Upper lobe of right lung (tissue), 1 donor: ENCODE results near the gene SF1. TPM values are rescaled to one million over a fixed set of nuclear protein-coding genes. Genes with fewer than 3 reads are reported as not detected.

Experiments used
- ATAC-seq: fragments of 200-7000 bp; cut with Tn5 transposase; one replicate; pipeline ENCODE4 v1.9.1; 2020; ENCODE audit warnings: mild to moderate bottlenecking, moderate library complexity
- DNase-seq: peaks from one replicate; pipeline ENCODE4 v3.0.0-alpha.2; 2020
- H3K27ac ChIP-seq: fragments of 200-600 bp; one replicate; pipeline ENCODE4 v1.8.0; 2022
- H3K27me3 ChIP-seq: fragments of 200-600 bp; one replicate; pipeline ENCODE4 v1.8.0; 2022; ENCODE audit warnings: mild to moderate bottlenecking
- H3K36me3 ChIP-seq: fragments of 200-600 bp; one replicate; pipeline ENCODE4 v1.8.0; 2022
- H3K4me1 ChIP-seq: fragments of 200-600 bp; one replicate; pipeline ENCODE4 v1.8.0; 2022
- H3K4me3 ChIP-seq: fragments of 200-600 bp; one replicate; pipeline ENCODE4 v1.8.0; 2022; ENCODE audit warnings: mild to moderate bottlenecking
- H3K9me3 ChIP-seq: fragments of 200-600 bp; one replicate; pipeline ENCODE4 v1.8.0; 2022
- intact Hi-C: fragments of 100-400 bp; cut with DNase I; formaldehyde crosslinking; loops from one replicate; pipeline ENCODE4 v1.11.0; 2022
- total RNA-seq: library from RNA; stranded (reverse); fragmentation: NEBNext Ultra II Directional; extraction: Animal tissue kit (Norgen Biotek cat#: 25700); gene quantifications from one replicate; pipeline ENCODE4 v1.2.1, GENCODE V29; 2021
- TF ChIP-seq, protein P1 (sequence below): fragments of 200-600 bp; IDR thresholded peaks from one replicate; pipeline ENCODE4 v1.8.0; 2022; ENCODE audit warnings: antibody characterized with exemption
- donor health status: DM: no; HTN: yes; CAD: no; lungs with severe emphysema.

SF1 gene
- total RNA-seq, 1 donor from 2014 or later = 294 TPM

DNA sequence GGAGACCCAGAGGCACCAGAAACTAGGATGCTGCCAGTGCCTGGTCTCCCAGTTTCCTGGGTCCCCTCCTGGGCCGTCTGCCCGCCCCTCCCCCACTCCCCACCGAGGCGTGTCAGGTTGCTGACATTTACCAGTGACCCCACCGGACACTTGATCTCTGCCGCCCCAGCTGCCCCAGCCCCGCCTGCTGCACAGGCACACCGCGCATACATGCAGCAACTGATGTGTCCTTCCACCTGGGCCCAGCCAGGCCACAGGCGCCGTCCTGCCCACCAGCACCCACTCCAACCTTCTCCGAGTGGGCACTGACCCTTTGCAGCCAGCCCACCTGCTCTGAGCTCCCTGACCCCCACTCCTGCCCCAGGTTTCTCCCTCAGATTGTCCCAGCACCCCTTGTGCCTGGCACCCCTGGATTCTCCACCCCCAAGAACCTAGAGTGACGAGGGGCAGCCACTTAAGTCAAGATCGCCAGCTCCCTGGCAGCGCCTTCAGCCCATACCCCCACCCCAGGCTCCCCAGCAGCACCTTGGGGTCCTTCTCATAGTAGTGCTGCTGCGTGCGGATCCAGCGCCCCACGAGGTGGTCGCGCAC is 19.1 kb downstream of the SF1 start:
- Histone ChIP-seq H3K27ac (peak overlapping the region; percentile 24), H3K9me3 (no peaks in the 10 kb centered on the region), H3K4me1 (peaks cover 19% of the 10 kb centered on the region), H3K4me3 (peak overlapping the region; percentile 8), H3K27me3 (no peaks in the 10 kb centered on the region), H3K36me3 (peaks cover 20% of the 10 kb centered on the region)
- intact Hi-C loops = no loop called here
- no peak for ATAC-seq
- TF ChIP-seq, protein P1, sequence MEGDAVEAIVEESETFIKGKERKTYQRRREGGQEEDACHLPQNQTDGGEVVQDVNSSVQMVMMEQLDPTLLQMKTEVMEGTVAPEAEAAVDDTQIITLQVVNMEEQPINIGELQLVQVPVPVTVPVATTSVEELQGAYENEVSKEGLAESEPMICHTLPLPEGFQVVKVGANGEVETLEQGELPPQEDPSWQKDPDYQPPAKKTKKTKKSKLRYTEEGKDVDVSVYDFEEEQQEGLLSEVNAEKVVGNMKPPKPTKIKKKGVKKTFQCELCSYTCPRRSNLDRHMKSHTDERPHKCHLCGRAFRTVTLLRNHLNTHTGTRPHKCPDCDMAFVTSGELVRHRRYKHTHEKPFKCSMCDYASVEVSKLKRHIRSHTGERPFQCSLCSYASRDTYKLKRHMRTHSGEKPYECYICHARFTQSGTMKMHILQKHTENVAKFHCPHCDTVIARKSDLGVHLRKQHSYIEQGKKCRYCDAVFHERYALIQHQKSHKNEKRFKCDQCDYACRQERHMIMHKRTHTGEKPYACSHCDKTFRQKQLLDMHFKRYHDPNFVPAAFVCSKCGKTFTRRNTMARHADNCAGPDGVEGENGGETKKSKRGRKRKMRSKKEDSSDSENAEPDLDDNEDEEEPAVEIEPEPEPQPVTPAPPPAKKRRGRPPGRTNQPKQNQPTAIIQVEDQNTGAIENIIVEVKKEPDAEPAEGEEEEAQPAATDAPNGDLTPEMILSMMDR = no peak
- peak; percentile 64 for DNase-seq

DNA sequence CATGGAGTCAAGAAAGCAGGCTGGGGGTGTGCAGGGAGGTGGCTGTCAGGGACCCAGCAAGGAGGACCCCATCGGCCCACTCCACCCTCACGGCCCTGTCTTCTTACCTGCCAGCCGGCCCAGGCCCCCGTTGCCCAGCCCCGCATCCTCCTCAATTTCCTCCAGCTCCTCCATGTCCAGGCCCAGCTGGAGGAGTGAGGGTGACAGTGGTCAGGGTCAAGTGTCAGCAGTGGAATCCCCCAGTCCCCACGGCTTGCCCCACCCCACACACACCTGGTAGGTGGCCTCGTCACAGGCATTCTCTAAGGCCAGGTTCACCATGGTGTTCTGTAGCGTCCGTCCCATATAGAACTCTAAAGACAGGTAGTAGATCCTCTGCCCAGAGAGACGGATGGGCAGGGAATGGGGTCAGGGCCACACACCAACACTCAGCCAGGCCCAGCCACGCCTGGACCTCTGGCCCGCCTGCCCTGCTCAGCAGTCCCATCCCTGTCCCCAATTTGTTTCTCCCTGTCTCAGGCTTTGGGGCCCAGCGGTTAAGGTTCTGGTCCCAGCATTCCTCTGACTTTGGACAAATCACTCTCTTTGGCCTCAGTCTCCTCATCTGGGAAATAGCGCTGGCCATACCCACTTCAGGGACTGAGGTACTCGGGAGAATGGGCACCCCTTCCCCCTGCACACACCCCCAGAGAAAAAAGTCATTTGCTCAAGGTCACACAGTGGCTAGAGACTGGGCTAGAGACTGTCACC is 19.8 kb downstream of the SF1 start:
- no peak for ATAC-seq
- intact Hi-C loops = no loop called here
- Histone ChIP-seq H3K4me1 (peaks cover 18% of the 10 kb centered on the region), H3K36me3 (peaks cover 13% of the 10 kb centered on the region), H3K4me3 (no peak overlapping the region), H3K27me3 (no peaks in the 10 kb centered on the region), H3K9me3 (no peaks in the 10 kb centered on the region), H3K27ac (no peak overlapping the region)
- DNase-seq = peak; percentile 61
- TF ChIP-seq, protein P1 = no peak

DNA sequence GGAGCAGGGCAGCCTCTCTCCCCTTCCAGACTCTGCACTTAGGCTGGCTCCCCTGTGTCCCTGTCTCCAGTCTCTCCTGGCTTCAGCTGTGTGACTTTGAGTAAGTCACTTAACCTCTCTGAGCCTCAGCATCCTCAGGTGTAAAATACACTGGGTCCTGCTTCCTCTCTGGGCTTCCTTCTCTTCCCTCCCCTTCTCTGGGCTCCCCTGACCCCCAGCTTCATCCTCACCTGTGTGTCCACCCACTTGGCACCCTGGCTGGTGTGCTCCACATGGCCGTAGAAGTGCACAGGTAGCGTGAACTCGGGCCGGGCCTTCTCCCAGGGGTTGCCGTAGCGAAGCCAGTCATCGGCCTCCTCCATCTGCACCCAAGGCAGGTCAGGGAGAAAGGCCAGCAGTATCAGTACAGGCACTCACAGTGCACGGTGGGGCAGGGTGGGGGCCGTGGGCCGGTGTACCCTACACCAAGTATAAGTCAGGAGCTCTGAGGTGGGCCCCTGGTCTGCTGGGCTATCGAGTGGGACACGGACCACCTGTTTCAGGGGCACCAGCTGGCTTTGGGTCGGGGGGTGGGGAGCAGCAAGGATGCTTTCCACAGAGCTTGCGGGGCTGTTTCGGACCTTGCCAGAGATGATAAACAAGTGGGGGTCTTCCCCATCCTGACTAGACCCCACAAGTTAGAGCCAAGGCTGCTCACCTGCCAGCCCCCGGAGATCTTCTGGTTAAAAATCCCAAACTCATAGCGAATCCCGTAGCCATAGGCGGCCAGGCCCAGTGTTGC is 20.6 kb downstream of the SF1 start:
- H3K36me3 ChIP-seq = peaks cover 5% of the 10 kb centered on the region
- intact Hi-C loops = no loop called here
- no peak overlapping the region for H3K4me3 ChIP-seq
- H3K27ac ChIP-seq = no peak overlapping the region
- TF ChIP-seq, protein P1 = no peak
- DNase-seq = peak; percentile 59
- peaks cover 13% of the 10 kb centered on the region for H3K4me1 ChIP-seq
- H3K27me3 ChIP-seq = no peaks in the 10 kb centered on the region
- H3K9me3 ChIP-seq = no peaks in the 10 kb centered on the region
- no peak for ATAC-seq

DNA sequence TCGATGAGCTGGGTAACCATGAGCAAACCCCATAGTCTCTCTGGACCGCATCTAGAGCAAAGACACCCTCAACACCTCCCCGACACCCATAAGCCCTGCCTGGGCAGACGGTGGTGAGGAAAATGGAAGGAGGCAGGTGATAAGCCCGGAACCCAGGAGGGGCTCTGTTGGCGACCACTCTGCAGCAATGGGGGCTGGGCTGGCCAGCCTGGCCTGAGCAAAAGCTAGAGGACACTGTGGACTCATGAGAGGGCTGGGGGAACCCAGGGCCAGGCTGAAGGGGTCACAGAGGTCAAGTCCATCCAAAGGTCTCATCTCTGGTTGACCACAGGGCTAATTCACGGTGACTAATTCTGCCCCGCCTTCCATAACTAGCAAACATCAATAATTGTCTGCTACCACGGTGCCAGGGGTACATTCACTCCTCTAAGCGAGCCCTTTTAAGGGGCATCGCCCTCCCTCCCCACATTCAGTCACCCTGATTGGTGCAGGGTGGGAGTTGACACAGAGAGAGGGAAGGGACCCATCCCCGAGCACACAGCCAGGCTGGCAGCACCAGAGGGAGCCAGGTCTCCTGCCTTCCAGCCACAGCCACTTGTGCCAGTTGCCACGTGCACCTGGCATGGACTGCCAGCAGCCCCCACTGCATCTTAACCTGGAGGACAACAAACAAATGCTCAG is 22.5 kb downstream of the SF1 start:
- ATAC-seq = no peak
- TF ChIP-seq, protein P1 = no peak
- H3K4me3 ChIP-seq = no peak overlapping the region
- no peaks in the 10 kb centered on the region for H3K36me3 ChIP-seq
- no peak overlapping the region for H3K27ac ChIP-seq
- no peaks in the 10 kb centered on the region for H3K27me3 ChIP-seq
- peak; percentile 56 for DNase-seq
- peaks cover 11% of the 10 kb centered on the region for H3K4me1 ChIP-seq
- no peaks in the 10 kb centered on the region for H3K9me3 ChIP-seq
- intact Hi-C loops = no loop called here

DNA sequence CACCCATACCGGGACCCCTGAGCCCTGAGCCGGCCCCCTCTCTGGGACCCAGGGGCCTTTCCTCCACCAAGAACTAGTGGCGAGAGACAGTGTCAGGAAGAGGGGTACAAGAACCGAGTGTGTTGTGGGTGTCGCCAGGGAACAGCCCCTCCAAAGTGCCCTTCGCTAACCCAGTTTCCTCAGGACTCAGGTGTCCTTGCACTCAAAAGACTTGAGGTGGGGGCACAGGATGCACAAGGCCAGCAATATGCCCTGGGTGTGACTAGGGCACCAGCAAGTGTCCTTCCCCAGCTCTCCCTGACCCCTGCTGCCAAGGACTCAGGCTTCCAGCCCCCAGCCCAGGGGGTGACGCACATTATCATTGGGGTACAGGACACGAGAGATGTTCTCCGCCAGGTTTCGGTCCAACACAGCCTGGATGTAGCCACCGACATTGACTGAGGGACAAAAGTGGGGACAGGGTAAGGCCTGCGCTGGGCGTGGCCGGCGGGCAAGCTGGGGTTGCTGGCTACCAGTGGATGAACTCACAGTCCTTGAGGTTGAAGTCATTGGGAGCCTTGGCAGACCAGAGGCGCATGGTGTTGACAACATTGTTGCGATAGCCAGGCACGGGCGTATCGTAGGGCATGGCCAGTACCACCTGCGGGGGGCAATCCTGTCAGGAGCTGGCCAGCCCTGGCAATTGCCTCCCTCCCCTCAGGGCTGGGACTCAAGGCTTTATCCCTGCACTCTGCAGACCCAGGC is 23.3 kb downstream of the SF1 start:
- Histone ChIP-seq H3K36me3 (no peaks in the 10 kb centered on the region), H3K4me1 (peaks cover 4% of the 10 kb centered on the region), H3K4me3 (no peak overlapping the region), H3K27me3 (no peaks in the 10 kb centered on the region), H3K9me3 (no peaks in the 10 kb centered on the region), H3K27ac (no peak overlapping the region)
- ATAC-seq = no peak
- peak; percentile 55 for DNase-seq
- intact Hi-C loops = no loop called here
- TF ChIP-seq, protein P1 = no peak
